ENCODE measurements around the gene BCL3. TPM values are rescaled to one million over a fixed set of nuclear protein-coding genes. Genes with fewer than 3 reads are reported as not detected.

The BCL3 gene
- total RNA-seq, 4 donors from 2014 or later, result 43.8 to 181 (median 69.5) TPM

DNA sequence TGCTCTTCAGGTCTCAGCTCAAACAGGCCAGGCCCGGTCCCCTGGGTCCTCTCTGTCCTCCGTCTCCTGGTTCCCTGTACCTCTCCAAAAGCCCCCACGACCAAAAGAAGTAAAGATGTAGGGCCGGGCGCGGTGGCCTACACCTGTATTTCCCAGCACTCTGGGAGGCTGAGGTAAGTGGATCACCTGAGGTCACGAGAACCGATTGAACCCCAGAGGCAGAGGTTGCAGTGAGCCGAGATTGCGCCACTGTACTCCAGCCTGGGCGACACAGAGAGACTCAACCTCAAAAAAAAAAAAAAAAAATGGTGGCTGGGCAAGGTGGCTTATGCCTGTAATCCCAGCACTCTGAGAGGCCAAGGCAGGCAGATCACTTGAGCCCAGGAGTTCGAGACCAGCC, 22.0 kb upstream of the BCL3 start:
- 88 to 92% methylated on average over 5 to 12 of the region's 12 CpGs for WGBS, 2 donors (ENCODE audit: low coverage in 1 of 2)
- DNase-seq, result peak; percentile 29
- no peak for TF ChIP-seq POLR2A (IDR thresholded peaks at IDR 0.05)
- TF ChIP-seq EP300 (IDR thresholded peaks at IDR 0.05; ENCODE audit: low read depth), result no peak
- TF ChIP-seq POLR2AphosphoS5 (IDR thresholded peaks at IDR 0.05), result no peak
- TF ChIP-seq, protein P1, sequence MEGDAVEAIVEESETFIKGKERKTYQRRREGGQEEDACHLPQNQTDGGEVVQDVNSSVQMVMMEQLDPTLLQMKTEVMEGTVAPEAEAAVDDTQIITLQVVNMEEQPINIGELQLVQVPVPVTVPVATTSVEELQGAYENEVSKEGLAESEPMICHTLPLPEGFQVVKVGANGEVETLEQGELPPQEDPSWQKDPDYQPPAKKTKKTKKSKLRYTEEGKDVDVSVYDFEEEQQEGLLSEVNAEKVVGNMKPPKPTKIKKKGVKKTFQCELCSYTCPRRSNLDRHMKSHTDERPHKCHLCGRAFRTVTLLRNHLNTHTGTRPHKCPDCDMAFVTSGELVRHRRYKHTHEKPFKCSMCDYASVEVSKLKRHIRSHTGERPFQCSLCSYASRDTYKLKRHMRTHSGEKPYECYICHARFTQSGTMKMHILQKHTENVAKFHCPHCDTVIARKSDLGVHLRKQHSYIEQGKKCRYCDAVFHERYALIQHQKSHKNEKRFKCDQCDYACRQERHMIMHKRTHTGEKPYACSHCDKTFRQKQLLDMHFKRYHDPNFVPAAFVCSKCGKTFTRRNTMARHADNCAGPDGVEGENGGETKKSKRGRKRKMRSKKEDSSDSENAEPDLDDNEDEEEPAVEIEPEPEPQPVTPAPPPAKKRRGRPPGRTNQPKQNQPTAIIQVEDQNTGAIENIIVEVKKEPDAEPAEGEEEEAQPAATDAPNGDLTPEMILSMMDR (IDR thresholded peaks at IDR 0.05), result no peak
- Histone ChIP-seq H3K9me3 (no peaks in the 10 kb centered on the region), H3K27me3 (no peaks in the 10 kb centered on the region), H3K36me3 (no peaks in the 10 kb centered on the region), H3K27ac (peak overlapping the region; percentile 81 to 90 (median 82)), H3K4me1 (peaks cover 3 to 57% (median 33%) of the 10 kb centered on the region in 4 donors), H3K4me3 (no peak overlapping the region)
- in situ Hi-C loops (cut with MboI; ENCODE audit: low pct_ligation_motif_present in 1 of 4, low pct_unique_long_range_greater_than_20kb in 1 of 4, low sequenced_read_pairs in 3 of 4) (loop anchor here in 2 of 4 donors (5.0 kb wide), 1 partner anchor 41 kb away; no protein-coding TSS in a partner anchor), intact Hi-C loops (cut with DNase I; ENCODE audit: low total_unique reads) (no loop called here)

- Histone ChIP-seq H3K4me3 (no peak overlapping the region), H3K4me1 (peaks cover 3 to 41% (median 28%) of the 10 kb centered on the region in 4 donors), H3K27me3 (no peaks in the 10 kb centered on the region), H3K36me3 (no peaks in the 10 kb centered on the region), H3K27ac (no peak overlapping the region), H3K9me3 (no peaks in the 10 kb centered on the region)
- in situ Hi-C loops (cut with MboI; ENCODE audit: low pct_ligation_motif_present in 1 of 4, low pct_unique_long_range_greater_than_20kb in 1 of 4, low sequenced_read_pairs in 3 of 4) (loop anchor here in 2 of 4 donors (5.0 kb wide), 1 partner anchor 39 kb away; no protein-coding TSS in a partner anchor), intact Hi-C loops (cut with DNase I; ENCODE audit: low total_unique reads) (no loop called here)
- 54 to 68% methylated on average over 3 to 6 of the region's 6 CpGs for WGBS, 2 donors (ENCODE audit: low coverage in 1 of 2)
- DNase-seq, result no peak
- TF ChIP-seq EP300 (IDR thresholded peaks at IDR 0.05; ENCODE audit: low read depth) (no peak), POLR2A (IDR thresholded peaks at IDR 0.05) (no peak), POLR2AphosphoS5 (IDR thresholded peaks at IDR 0.05) (no peak)
- TF ChIP-seq, protein P1 (IDR thresholded peaks at IDR 0.05), result no peak
These were observed 20.3 kb upstream of the BCL3 start for GRCh38 chr19:44728178-44728577.

DNA sequence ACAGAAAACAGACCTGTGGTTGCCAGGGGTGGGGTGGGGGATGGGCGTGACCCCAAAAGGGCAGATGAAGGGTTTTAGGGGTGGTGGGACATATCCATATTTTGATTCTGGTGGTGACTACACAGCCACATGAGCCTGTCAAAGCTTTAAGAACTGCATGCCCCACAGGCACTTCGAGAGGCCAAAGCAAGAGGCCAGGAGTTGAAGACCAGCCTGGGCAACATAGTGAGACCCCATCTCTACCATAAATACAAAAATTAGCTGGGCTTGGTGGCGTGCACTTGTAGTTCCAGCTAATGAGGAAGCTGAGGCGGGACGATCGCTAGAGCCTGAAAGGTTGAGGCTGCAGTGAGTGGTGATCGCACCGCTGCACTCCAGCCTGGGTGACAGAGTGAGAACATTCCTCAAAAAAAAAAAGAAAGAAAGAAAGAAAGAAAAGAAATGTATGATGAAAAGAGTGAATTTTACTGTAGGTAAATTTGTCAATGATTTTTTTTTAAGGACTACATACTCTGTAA, 18.9 kb upstream of the BCL3 start:
- no peaks in the 10 kb centered on the region for H3K36me3 ChIP-seq
- intact Hi-C loops (cut with DNase I; ENCODE audit: low total_unique reads) (no loop called here), in situ Hi-C loops (cut with MboI; ENCODE audit: low pct_ligation_motif_present in 1 of 4, low pct_unique_long_range_greater_than_20kb in 1 of 4, low sequenced_read_pairs in 3 of 4) (loop anchor here in 2 of 4 donors (5.0 kb wide), 1 partner anchor 38 kb away; no protein-coding TSS in a partner anchor)
- H3K27me3 ChIP-seq, result no peaks in the 10 kb centered on the region
- no peak for DNase-seq
- 84 to 87% methylated on average over 6 to 8 of the region's 8 CpGs for WGBS, 2 donors (ENCODE audit: low coverage in 1 of 2)
- no peak overlapping the region for H3K27ac ChIP-seq
- TF ChIP-seq, protein P1 (IDR thresholded peaks at IDR 0.05), result no peak
- TF ChIP-seq POLR2A (IDR thresholded peaks at IDR 0.05) (no peak), POLR2AphosphoS5 (IDR thresholded peaks at IDR 0.05) (no peak), EP300 (IDR thresholded peaks at IDR 0.05; ENCODE audit: low read depth) (no peak)
- no peak overlapping the region for H3K4me3 ChIP-seq
- H3K9me3 ChIP-seq, result no peaks in the 10 kb centered on the region
- peaks cover 0 to 28% (median 19%) of the 10 kb centered on the region in 4 donors for H3K4me1 ChIP-seq

DNA sequence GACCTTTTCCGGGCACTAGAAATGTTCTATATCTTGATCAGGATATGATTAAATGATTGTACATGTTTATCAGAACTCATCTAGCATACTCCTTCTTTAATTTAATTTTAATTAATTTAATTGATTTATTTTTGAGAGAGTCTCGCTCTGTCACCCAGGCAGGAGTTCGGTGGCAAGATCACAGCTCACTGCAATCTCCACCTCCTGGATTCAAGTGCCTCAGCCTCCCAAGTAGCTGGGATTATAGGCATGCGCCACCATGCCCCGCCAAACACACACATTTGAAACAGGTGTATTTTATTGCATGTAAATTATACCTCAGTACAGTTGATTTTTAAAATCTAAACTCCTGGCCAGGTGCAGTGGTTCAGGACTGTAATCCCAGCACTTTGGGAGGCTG, 17.4 kb upstream of the BCL3 start:
- in situ Hi-C loops (cut with MboI; ENCODE audit: low pct_ligation_motif_present in 1 of 4, low pct_unique_long_range_greater_than_20kb in 1 of 4, low sequenced_read_pairs in 3 of 4), result no loop called here
- Histone ChIP-seq H3K27ac (peak overlapping the region in 3 of 4 donors; percentile 38 to 60 (median 40)), H3K36me3 (no peaks in the 10 kb centered on the region), H3K9me3 (no peaks in the 10 kb centered on the region), H3K4me3 (no peak overlapping the region), H3K27me3 (no peaks in the 10 kb centered on the region), H3K4me1 (peaks cover 0 to 25% (median 14%) of the 10 kb centered on the region in 4 donors)
- intact Hi-C loops (cut with DNase I; ENCODE audit: low total_unique reads), result no loop called here
- WGBS, 2 donors (ENCODE audit: low coverage in 1 of 2), result 43 to 65% methylated on average over 1 to 5 of the region's 5 CpGs
- no peak for TF ChIP-seq POLR2A (IDR thresholded peaks at IDR 0.05)
- no peak for TF ChIP-seq EP300 (IDR thresholded peaks at IDR 0.05; ENCODE audit: low read depth)
- DNase-seq, result peak; percentile 57

All from transverse colon (tissue), 4 donors.